AG09309 (cell line): Measurements from ENCODE around the gene QPRT.
"Not testable (repeated sequence)": the region's sequence is repeated elsewhere in the genome, so short reads cannot be mapped to it uniquely, and the experiment has no call there.

ENCODE experiments used
- DNase-seq: peaks from one replicate; pipeline ENCODE4 v3.0.0-alpha.2; 2010; ENCODE audit warnings: low read depth
- H3K4me3 ChIP-seq: 2 replicates; pipeline ENCODE4 v1.5.1; 2011; ENCODE audit warnings: mild to moderate bottlenecking, low read depth, low read length, moderate library complexity; ENCODE audit not compliant: control insufficient read depth
- CTCF ChIP-seq: IDR thresholded peaks from 2 replicates; pipeline ENCODE4 v1.5.1; 2011; ENCODE audit warnings: mild to moderate bottlenecking, low read depth, low read length, inconsistent platforms; ENCODE audit not compliant: insufficient read depth, control insufficient read depth; ENCODE audit errors: missing control alignments

Gene QPRT

DNA sequence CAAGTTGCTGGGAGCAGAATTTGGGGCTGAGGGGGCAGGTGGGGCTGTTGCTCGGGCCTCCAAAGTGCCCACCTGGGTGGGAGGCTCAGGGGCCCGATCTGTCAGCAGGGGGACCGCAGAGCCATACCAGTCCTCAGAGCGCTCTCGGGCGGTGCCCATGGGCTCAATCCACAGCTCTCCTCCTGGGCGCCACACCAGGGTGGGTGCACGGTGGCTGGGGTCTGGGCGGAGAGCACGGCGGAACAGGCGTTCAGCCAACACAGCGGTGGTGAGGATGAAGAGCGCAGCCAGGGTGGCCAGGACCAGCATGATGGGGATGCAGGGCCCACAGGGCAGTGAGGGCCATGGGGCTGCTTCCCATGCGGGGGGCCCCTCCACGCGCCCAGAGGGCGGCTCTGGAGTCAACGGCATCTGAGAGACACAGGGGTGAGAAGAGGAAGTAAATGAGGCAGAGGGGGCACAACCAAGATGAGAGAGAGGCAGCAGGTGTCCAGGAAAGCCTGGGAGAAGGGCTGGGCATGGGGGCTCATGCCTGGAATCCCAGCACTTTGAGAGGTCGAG, 65.6 kb downstream of the QPRT start:
- no peak for TF ChIP-seq CTCF
- H3K4me3 ChIP-seq = no peak overlapping the region
- DNase-seq = no peak

- no peak overlapping the region for H3K4me3 ChIP-seq
- TF ChIP-seq CTCF = no peak
- no peak for DNase-seq
Measured at GRCh38 chr16:29745121-29745852, 66.3 kb downstream of the QPRT start.

- no peak for DNase-seq
- TF ChIP-seq CTCF = no peak
- no peak within 1 kb of the TSS for H3K4me3 ChIP-seq
Measured at GRCh38 chr16:29745853-29746345, 66.9 kb downstream of the QPRT start, which contains the start of gene C16orf54. TSS of gene C16orf54 (minus strand) at chr16:29745990. CDS start at chr16:29744951, 1,039 bp downstream.

DNA sequence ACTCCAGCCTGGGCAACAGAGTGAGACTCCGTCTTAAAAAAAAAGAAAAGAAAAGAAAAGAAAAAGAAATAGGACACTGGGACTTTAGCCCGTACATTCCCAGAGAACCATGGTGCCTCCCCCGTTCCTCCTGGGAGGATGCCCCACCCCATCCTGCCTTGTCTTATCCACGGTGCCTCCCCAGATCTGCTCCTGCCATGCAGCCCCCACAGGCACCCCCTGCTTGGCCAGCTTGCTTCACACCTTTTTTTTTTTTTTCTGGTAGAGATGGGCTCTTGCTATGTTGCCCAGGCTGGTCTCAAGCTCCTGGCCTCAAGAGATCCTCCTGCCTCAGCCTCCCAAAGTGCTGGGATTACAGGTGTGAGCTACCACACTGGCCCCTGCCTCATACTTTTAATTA, 67.5 kb downstream of the QPRT start:
- not testable (repeated sequence) for H3K4me3 ChIP-seq, DNase-seq
